Ammon's horn (tissue), 1 donor: Measurements from ENCODE around the gene HLA-DQA1.
"Not testable (repeated sequence)": the region's sequence is repeated elsewhere in the genome, so short reads cannot be mapped to it uniquely, and the experiment has no call there.

Experiments used
- DNase-seq: peaks from one replicate; pipeline ENCODE4 v3.0.0-alpha.2; 2016; ENCODE audit warnings: low spot score

The HLA-DQA1 gene

GRCh38 chr6:32622545-32623401 lies 14.4 kb upstream of the HLA-DQA1 start:
- peak; percentile 12 for DNase-seq

- DNase-seq: no peak
These were observed 13.5 kb upstream of the HLA-DQA1 start for GRCh38 chr6:32623693-32624092.

GRCh38 chr6:32624565-32624964 lies 12.6 kb upstream of the HLA-DQA1 start:
- DNase-seq: no peak

- DNase-seq: no peak
These were observed 12.1 kb upstream of the HLA-DQA1 start for GRCh38 chr6:32625137-32625536.

- DNase-seq: no peak
These were observed 10.0 kb upstream of the HLA-DQA1 start for GRCh38 chr6:32627249-32627648.

GRCh38 chr6:32627831-32628230 lies 9.4 kb upstream of the HLA-DQA1 start:
- peak; percentile 56 for DNase-seq

- DNase-seq: not testable (repeated sequence)
These were observed 7.4 kb upstream of the HLA-DQA1 start for GRCh38 chr6:32629793-32630192.

GRCh38 chr6:32635526-32636123 lies 1.6 kb upstream of the HLA-DQA1 start:
- DNase-seq: no peak

- no peak for DNase-seq
These were observed 677 bp downstream of the HLA-DQA1 start for GRCh38 chr6:32637883-32638282.

- DNase-seq: no peak
These were observed 1.5 kb downstream of the HLA-DQA1 start for GRCh38 chr6:32638532-32639219.

GRCh38 chr6:32639440-32640394 lies 2.5 kb downstream of the HLA-DQA1 start:
- no peak for DNase-seq

GRCh38 chr6:32641122-32641521 lies 3.9 kb downstream of the HLA-DQA1 start:
- DNase-seq: no peak

- DNase-seq: not testable (repeated sequence)
These were observed 4.8 kb downstream of the HLA-DQA1 start for GRCh38 chr6:32641785-32642719.

- no peak for DNase-seq
These were observed 5.5 kb downstream of the HLA-DQA1 start for GRCh38 chr6:32642720-32643106.

GRCh38 chr6:32643904-32644303 lies 6.7 kb downstream of the HLA-DQA1 start:
- DNase-seq: no peak

- DNase-seq: no peak
These were observed 8.0 kb downstream of the HLA-DQA1 start for GRCh38 chr6:32645047-32645703.

- no peak for DNase-seq
These were observed 18.1 kb downstream of the HLA-DQA1 start for GRCh38 chr6:32655203-32655710.

- not testable (repeated sequence) for DNase-seq
These were observed 20.1 kb downstream of the HLA-DQA1 start for GRCh38 chr6:32657329-32657728.

GRCh38 chr6:32657819-32658218 lies 20.6 kb downstream of the HLA-DQA1 start:
- DNase-seq: not testable (repeated sequence)
